Measurements from ENCODE around the gene CSTPP1.

Gene CSTPP1

GRCh38 chr11:47178316-47178715 lies 241.8 kb downstream of the CSTPP1 start:
- peaks cover 32% of the 10 kb centered on the region for H3K79me2 ChIP-seq (ENCODE audit: control insufficient read depth, insufficient read depth, low read length, unreplicated experiment)
- H3K4me3 ChIP-seq (ENCODE audit: low read depth, low read length), result no peak overlapping the region
- H3K36me3 ChIP-seq (ENCODE audit: insufficient read depth, low read length), result peaks cover 13% of the 10 kb centered on the region
- H3K27me3 ChIP-seq (ENCODE audit: insufficient read depth, low read length), result no peaks in the 10 kb centered on the region
- H2AFZ ChIP-seq (ENCODE audit: low read length, unreplicated experiment), result no peak overlapping the region
- H3K27ac ChIP-seq (ENCODE audit: low read depth, low read length), result no peak overlapping the region
- H3K4me1 ChIP-seq (ENCODE audit: control insufficient read depth, insufficient read depth, low read length, unreplicated experiment), result peaks cover 16% of the 10 kb centered on the region

GRCh38 chr11:47178737-47179654 lies 242.4 kb downstream of the CSTPP1 start:
- Histone ChIP-seq H2AFZ (ENCODE audit: low read length, unreplicated experiment) (no peak overlapping the region), H3K79me2 (ENCODE audit: control insufficient read depth, insufficient read depth, low read length, unreplicated experiment) (peaks cover 25% of the 10 kb centered on the region), H3K36me3 (ENCODE audit: insufficient read depth, low read length) (peaks cover 8% of the 10 kb centered on the region), H3K27me3 (ENCODE audit: insufficient read depth, low read length) (no peaks in the 10 kb centered on the region), H3K27ac (ENCODE audit: low read depth, low read length) (no peak overlapping the region), H3K4me1 (ENCODE audit: control insufficient read depth, insufficient read depth, low read length, unreplicated experiment) (peaks cover 16% of the 10 kb centered on the region), H3K4me3 (ENCODE audit: low read depth, low read length) (no peak overlapping the region)

GRCh38 chr11:47179655-47179991 lies 243.1 kb downstream of the CSTPP1 start:
- no peaks in the 10 kb centered on the region for H3K27me3 ChIP-seq (ENCODE audit: insufficient read depth, low read length)
- H3K4me1 ChIP-seq (ENCODE audit: control insufficient read depth, insufficient read depth, low read length, unreplicated experiment), result peaks cover 16% of the 10 kb centered on the region
- peaks cover 6% of the 10 kb centered on the region; the same call in 1 of the 2 replicates for H3K36me3 ChIP-seq (ENCODE audit: insufficient read depth, low read length)
- no peak overlapping the region for H3K27ac ChIP-seq (ENCODE audit: low read depth, low read length)
- no peak overlapping the region for H3K4me3 ChIP-seq (ENCODE audit: low read depth, low read length)
- H3K79me2 ChIP-seq (ENCODE audit: control insufficient read depth, insufficient read depth, low read length, unreplicated experiment), result peaks cover 20% of the 10 kb centered on the region
- H2AFZ ChIP-seq (ENCODE audit: low read length, unreplicated experiment), result no peak overlapping the region

GRCh38 chr11:47180006-47180787 lies 243.6 kb downstream of the CSTPP1 start:
- H3K79me2 ChIP-seq (ENCODE audit: control insufficient read depth, insufficient read depth, low read length, unreplicated experiment), result peaks cover 15% of the 10 kb centered on the region
- no peak overlapping the region for H2AFZ ChIP-seq (ENCODE audit: low read length, unreplicated experiment)
- H3K4me1 ChIP-seq (ENCODE audit: control insufficient read depth, insufficient read depth, low read length, unreplicated experiment), result peaks cover 17% of the 10 kb centered on the region
- H3K27me3 ChIP-seq (ENCODE audit: insufficient read depth, low read length), result no peaks in the 10 kb centered on the region
- H3K36me3 ChIP-seq (ENCODE audit: insufficient read depth, low read length), result 0 out of 2 replicates have a peak, but pooled peaks cover under 1% of the 10 kb centered on the region
- no peak overlapping the region for H3K4me3 ChIP-seq (ENCODE audit: low read depth, low read length)
- no peak overlapping the region for H3K27ac ChIP-seq (ENCODE audit: low read depth, low read length)

- H2AFZ ChIP-seq (ENCODE audit: low read length, unreplicated experiment), result no peak overlapping the region
- H3K27me3 ChIP-seq (ENCODE audit: insufficient read depth, low read length), result no peaks in the 10 kb centered on the region
- peaks cover 4% of the 10 kb centered on the region for H3K79me2 ChIP-seq (ENCODE audit: control insufficient read depth, insufficient read depth, low read length, unreplicated experiment)
- no peak overlapping the region for H3K4me3 ChIP-seq (ENCODE audit: low read depth, low read length)
- H3K36me3 ChIP-seq (ENCODE audit: insufficient read depth, low read length), result no peaks in the 10 kb centered on the region
- peaks cover 11% of the 10 kb centered on the region for H3K4me1 ChIP-seq (ENCODE audit: control insufficient read depth, insufficient read depth, low read length, unreplicated experiment)
- H3K27ac ChIP-seq (ENCODE audit: low read depth, low read length), result no peak overlapping the region
Observed at GRCh38 chr11:47181271-47181670, 244.7 kb downstream of the CSTPP1 start.

- Histone ChIP-seq H3K4me3 (ENCODE audit: low read depth, low read length) (no peak overlapping the region), H3K27me3 (ENCODE audit: insufficient read depth, low read length) (no peaks in the 10 kb centered on the region), H3K36me3 (ENCODE audit: insufficient read depth, low read length) (no peaks in the 10 kb centered on the region), H3K4me1 (ENCODE audit: control insufficient read depth, insufficient read depth, low read length, unreplicated experiment) (peaks cover 11% of the 10 kb centered on the region), H3K27ac (ENCODE audit: low read depth, low read length) (no peak overlapping the region), H3K79me2 (ENCODE audit: control insufficient read depth, insufficient read depth, low read length, unreplicated experiment) (no peaks in the 10 kb centered on the region), H2AFZ (ENCODE audit: low read length, unreplicated experiment) (no peak overlapping the region)
Observed at GRCh38 chr11:47182380-47182779, 245.8 kb downstream of the CSTPP1 start.

- H3K27ac ChIP-seq (ENCODE audit: low read depth, low read length), result no peak overlapping the region
- H3K79me2 ChIP-seq (ENCODE audit: control insufficient read depth, insufficient read depth, low read length, unreplicated experiment), result no peaks in the 10 kb centered on the region
- no peaks in the 10 kb centered on the region for H3K27me3 ChIP-seq (ENCODE audit: insufficient read depth, low read length)
- H3K36me3 ChIP-seq (ENCODE audit: insufficient read depth, low read length), result no peaks in the 10 kb centered on the region
- no peak overlapping the region for H2AFZ ChIP-seq (ENCODE audit: low read length, unreplicated experiment)
- no peak overlapping the region for H3K4me3 ChIP-seq (ENCODE audit: low read depth, low read length)
- H3K4me1 ChIP-seq (ENCODE audit: control insufficient read depth, insufficient read depth, low read length, unreplicated experiment), result peaks cover 4% of the 10 kb centered on the region
Observed at GRCh38 chr11:47183031-47183856, 246.7 kb downstream of the CSTPP1 start.

- no peaks in the 10 kb centered on the region for H3K36me3 ChIP-seq (ENCODE audit: insufficient read depth, low read length)
- no peaks in the 10 kb centered on the region for H3K79me2 ChIP-seq (ENCODE audit: control insufficient read depth, insufficient read depth, low read length, unreplicated experiment)
- H3K4me3 ChIP-seq (ENCODE audit: low read depth, low read length), result no peak overlapping the region
- peaks cover 6% of the 10 kb centered on the region for H3K4me1 ChIP-seq (ENCODE audit: control insufficient read depth, insufficient read depth, low read length, unreplicated experiment)
- no peak overlapping the region for H3K27ac ChIP-seq (ENCODE audit: low read depth, low read length)
- no peak overlapping the region for H2AFZ ChIP-seq (ENCODE audit: low read length, unreplicated experiment)
- no peaks in the 10 kb centered on the region for H3K27me3 ChIP-seq (ENCODE audit: insufficient read depth, low read length)
Observed at GRCh38 chr11:47183969-47184368, 247.4 kb downstream of the CSTPP1 start.

- no peaks in the 10 kb centered on the region for H3K36me3 ChIP-seq (ENCODE audit: insufficient read depth, low read length)
- H3K4me1 ChIP-seq (ENCODE audit: control insufficient read depth, insufficient read depth, low read length, unreplicated experiment), result peaks cover 15% of the 10 kb centered on the region
- H3K27me3 ChIP-seq (ENCODE audit: insufficient read depth, low read length), result no peaks in the 10 kb centered on the region
- H2AFZ ChIP-seq (ENCODE audit: low read length, unreplicated experiment), result no peak overlapping the region
- H3K27ac ChIP-seq (ENCODE audit: low read depth, low read length), result no peak overlapping the region
- peak overlapping the region; percentile 83 for H3K4me3 ChIP-seq (ENCODE audit: low read depth, low read length)
- H3K79me2 ChIP-seq (ENCODE audit: control insufficient read depth, insufficient read depth, low read length, unreplicated experiment), result no peaks in the 10 kb centered on the region
Observed at GRCh38 chr11:47184711-47185304, 248.2 kb downstream of the CSTPP1 start.
